Activated T-helper 1 cell treated with anti-CD3 and anti-CD28 coated beads, Interleukin-12 subunit alpha, Interleukin-12 subunit beta, Interleukin-2, Interleukin-4 antibody, amounts not matched to agents 30 ng/mL and 10 ng/mL and 1 ng/mL, durations not matched to agents 14 hours and 24 hours and 36 hours (primary cell): Measurements from ENCODE around the gene ZNF423. TPM values are rescaled to one million over a fixed set of nuclear protein-coding genes. Genes with fewer than 3 reads are reported as not detected.

Source experiments
- DNase-seq: peaks from one replicate; pipeline ENCODE4 v3.0.0; 2021; ENCODE audit warnings: low spot score
- H3K27ac Mint-ChIP-seq: one replicate; pipeline ENCODE4 v1.8.0; 2021; ENCODE audit warnings: mild to moderate bottlenecking, mixed read lengths
- H3K27me3 Mint-ChIP-seq: one replicate; pipeline ENCODE4 v1.8.0; 2022; ENCODE audit warnings: mild to moderate bottlenecking, moderate library complexity, mixed read lengths; ENCODE audit not compliant: insufficient read depth
- H3K36me3 Mint-ChIP-seq: one replicate; pipeline ENCODE4 v1.8.0; 2021; ENCODE audit warnings: low read depth, mixed read lengths
- H3K4me1 Mint-ChIP-seq: one replicate; pipeline ENCODE4 v1.8.0; 2021; ENCODE audit warnings: low read depth, mixed read lengths
- H3K4me3 Mint-ChIP-seq: one replicate; pipeline ENCODE4 v1.8.0; 2021; ENCODE audit warnings: mild to moderate bottlenecking, moderate library complexity, mixed read lengths
- H3K9me3 Mint-ChIP-seq: one replicate; pipeline ENCODE4 v1.8.0; 2021; ENCODE audit warnings: mixed read lengths
- intact Hi-C: fragments of 100-400 bp; cut with micrococcal nuclease; formaldehyde crosslinking; loops from one replicate; pipeline ENCODE4 v1.15.1; 2024
- total RNA-seq: library from RNA; stranded (reverse); gene quantifications from 2 replicates; pipeline ENCODE4 v1.2.3, GENCODE V29; 2022

Gene ZNF423
- total RNA-seq, 1 donor from 2014 or later: not detected

GRCh38 chr16:49631187-49632041, 224.5 kb downstream of the ZNF423 start:
- DNase-seq: no peak
- no peaks in the 10 kb centered on the region for H3K9me3 Mint-ChIP-seq
- intact Hi-C loops: no loop called here
- no peaks in the 10 kb centered on the region for H3K36me3 Mint-ChIP-seq
- no peaks in the 10 kb centered on the region for H3K27me3 Mint-ChIP-seq
- no peak overlapping the region for H3K4me3 Mint-ChIP-seq
- no peaks in the 10 kb centered on the region for H3K4me1 Mint-ChIP-seq
- H3K27ac Mint-ChIP-seq: no peak overlapping the region

DNA sequence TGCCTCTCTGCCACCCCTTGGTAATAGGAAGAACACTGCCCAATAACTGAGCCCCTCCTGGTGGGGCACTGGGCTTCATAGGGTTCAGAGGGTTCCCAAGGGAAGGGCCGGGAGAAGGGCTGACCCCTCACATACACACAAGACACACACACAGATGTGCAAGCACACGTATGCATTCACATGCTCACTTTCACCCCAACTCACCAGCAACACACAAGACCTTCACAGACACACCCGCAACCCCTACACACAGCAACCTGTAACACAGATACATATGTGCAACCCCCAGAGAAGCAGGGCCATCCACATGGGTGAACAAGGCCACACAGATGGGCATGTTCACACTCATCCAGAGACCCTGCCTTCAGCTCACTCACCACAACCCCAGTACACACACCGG, 225.1 kb downstream of the ZNF423 start:
- no peaks in the 10 kb centered on the region for H3K27me3 Mint-ChIP-seq
- H3K4me3 Mint-ChIP-seq: no peak overlapping the region
- DNase-seq: no peak
- intact Hi-C loops: no loop called here
- no peaks in the 10 kb centered on the region for H3K4me1 Mint-ChIP-seq
- H3K27ac Mint-ChIP-seq: no peak overlapping the region
- no peaks in the 10 kb centered on the region for H3K9me3 Mint-ChIP-seq
- no peaks in the 10 kb centered on the region for H3K36me3 Mint-ChIP-seq

DNA sequence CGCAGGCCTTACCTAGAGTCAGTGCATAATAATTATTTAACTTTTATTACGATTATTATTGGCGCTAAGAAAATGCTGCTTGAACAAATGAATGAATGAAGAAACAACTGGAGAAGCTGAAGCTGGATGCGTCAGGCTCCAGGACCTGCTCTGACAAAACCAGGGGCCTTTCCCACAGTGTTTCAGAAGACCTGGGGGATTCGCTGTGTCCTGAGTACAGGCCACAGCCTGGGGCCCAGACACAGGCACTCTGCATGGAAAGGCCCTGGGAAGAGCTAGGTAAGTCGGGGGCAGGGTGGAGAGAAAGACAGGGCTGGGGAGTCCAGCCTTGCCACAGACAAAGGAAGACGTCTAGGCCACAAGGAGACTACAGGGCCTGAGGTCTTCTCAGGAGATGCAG, 226.1 kb downstream of the ZNF423 start:
- H3K4me3 Mint-ChIP-seq: no peak overlapping the region
- no peaks in the 10 kb centered on the region for H3K9me3 Mint-ChIP-seq
- no peak for DNase-seq
- H3K4me1 Mint-ChIP-seq: no peaks in the 10 kb centered on the region
- intact Hi-C loops: no loop called here
- no peaks in the 10 kb centered on the region for H3K27me3 Mint-ChIP-seq
- H3K36me3 Mint-ChIP-seq: no peaks in the 10 kb centered on the region
- H3K27ac Mint-ChIP-seq: no peak overlapping the region

DNA sequence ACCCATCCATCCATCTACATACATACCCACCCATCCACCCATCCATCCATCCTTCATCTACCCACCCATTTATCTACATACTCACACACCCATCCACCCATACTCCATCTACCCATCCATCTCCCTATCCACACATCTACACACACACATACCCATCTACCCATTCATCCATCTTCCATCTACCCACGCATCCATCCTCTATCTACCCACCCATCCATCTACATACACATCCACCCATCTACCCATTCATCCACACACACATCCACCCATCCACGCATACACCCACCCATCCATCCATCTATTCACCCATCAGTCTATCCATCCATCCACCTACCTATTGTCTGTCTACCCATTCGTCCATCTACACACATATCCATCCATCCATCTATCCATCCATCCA, 227.8 kb downstream of the ZNF423 start:
- DNase-seq: no peak
- H3K36me3 Mint-ChIP-seq: no peaks in the 10 kb centered on the region
- H3K4me3 Mint-ChIP-seq: no peak overlapping the region
- intact Hi-C loops: no loop called here
- no peak overlapping the region for H3K27ac Mint-ChIP-seq
- H3K27me3 Mint-ChIP-seq: no peaks in the 10 kb centered on the region
- H3K9me3 Mint-ChIP-seq: no peaks in the 10 kb centered on the region
- H3K4me1 Mint-ChIP-seq: no peaks in the 10 kb centered on the region

GRCh38 chr16:49625311-49626065, 230.4 kb downstream of the ZNF423 start:
- no peaks in the 10 kb centered on the region for H3K36me3 Mint-ChIP-seq
- H3K9me3 Mint-ChIP-seq: no peaks in the 10 kb centered on the region
- intact Hi-C loops: no loop called here
- no peaks in the 10 kb centered on the region for H3K4me1 Mint-ChIP-seq
- H3K27me3 Mint-ChIP-seq: no peaks in the 10 kb centered on the region
- no peak for DNase-seq
- no peak overlapping the region for H3K27ac Mint-ChIP-seq
- no peak overlapping the region for H3K4me3 Mint-ChIP-seq

DNA sequence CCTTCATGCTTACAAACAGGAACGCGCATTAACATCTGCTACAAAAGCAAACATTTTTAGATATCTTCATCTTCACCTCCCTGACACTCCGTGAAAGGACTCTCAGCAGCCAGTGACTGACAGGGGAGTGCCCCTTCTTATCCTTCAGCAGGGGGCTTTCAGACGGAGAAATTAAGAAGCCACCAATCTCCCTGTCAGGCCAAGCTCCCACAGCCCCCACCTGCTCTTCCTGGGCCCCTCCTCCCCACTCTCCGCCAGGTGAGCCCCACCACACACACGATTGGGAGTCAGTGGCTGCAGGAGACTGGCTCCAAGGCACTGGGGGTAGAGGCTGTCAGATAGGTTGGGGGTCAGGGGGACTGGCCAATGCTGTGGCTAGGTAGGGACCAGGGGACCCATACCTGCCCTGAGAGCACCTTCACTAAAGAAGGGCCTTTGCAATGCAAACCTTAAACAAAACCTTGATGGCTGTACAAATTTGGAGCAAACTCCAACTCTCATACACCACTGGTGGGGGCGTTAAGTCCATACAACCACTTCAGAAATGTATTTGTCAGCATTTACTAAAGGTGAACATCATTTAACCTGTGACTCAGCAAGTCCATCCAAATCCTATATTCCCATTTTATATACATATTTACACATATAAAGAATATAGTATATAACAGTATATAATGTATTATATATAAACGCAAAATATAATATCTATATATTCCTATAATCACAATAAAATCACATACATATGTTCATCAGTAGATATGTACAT, 232.2 kb downstream of the ZNF423 start:
- Mint-ChIP-seq H3K4me1 (no peaks in the 10 kb centered on the region), H3K27me3 (no peaks in the 10 kb centered on the region), H3K27ac (no peak overlapping the region), H3K9me3 (no peaks in the 10 kb centered on the region), H3K4me3 (no peak overlapping the region), H3K36me3 (no peaks in the 10 kb centered on the region)
- DNase-seq: no peak
- intact Hi-C loops: no loop called here

DNA sequence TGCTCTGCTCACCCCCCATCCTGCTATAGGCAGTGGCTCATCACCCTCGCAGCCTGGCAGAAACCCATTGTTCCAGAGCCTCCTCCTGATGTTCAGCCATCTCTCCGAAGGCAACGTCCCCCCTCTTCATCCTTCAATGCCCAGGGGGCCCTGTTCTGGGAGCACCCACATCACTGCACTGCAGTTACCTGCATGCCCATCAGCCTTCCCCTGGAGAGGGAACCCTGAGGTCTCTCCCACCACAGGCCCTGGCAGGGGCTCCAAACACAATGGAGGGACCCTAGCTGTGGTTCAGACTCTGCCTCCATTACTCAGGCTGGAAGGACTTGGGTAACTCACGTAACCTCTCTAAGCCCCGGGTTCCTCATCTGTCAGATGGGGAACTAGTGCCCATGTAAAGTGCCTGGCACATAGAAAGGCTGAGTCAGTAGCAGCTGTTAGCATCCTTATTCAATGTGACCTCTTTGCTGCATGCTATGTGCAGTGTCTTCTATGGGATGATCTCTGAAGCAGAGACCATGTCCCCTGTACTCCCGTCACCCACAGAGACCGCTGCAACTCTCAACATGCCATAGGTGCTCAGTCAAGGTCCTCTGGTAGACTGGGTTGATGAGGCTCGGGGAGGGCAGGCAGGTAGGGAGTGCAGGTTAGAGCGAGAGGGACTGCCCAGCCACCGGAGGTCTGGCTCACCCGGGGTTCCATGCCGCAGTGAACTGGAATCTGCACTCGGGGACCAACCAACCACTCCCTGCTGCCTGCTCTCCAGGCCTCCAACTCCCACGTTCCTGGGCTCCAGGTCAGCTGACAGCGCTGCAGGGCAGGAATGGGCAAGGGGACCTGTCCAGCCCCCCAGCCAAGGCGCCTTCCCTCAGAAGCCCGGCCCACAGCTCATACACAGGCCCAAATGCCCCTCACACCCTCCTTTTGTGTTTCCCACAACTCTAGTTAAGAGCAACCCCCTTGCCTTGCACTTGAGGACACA, 233.2 kb downstream of the ZNF423 start:
- no peak overlapping the region for H3K27ac Mint-ChIP-seq
- H3K4me3 Mint-ChIP-seq: no peak overlapping the region
- H3K9me3 Mint-ChIP-seq: no peaks in the 10 kb centered on the region
- H3K4me1 Mint-ChIP-seq: no peaks in the 10 kb centered on the region
- intact Hi-C loops: no loop called here
- H3K36me3 Mint-ChIP-seq: no peaks in the 10 kb centered on the region
- no peak for DNase-seq
- H3K27me3 Mint-ChIP-seq: no peaks in the 10 kb centered on the region

- intact Hi-C loops: no loop called here
- no peaks in the 10 kb centered on the region for H3K4me1 Mint-ChIP-seq
- no peaks in the 10 kb centered on the region for H3K36me3 Mint-ChIP-seq
- no peaks in the 10 kb centered on the region for H3K27me3 Mint-ChIP-seq
- H3K9me3 Mint-ChIP-seq: no peaks in the 10 kb centered on the region
- DNase-seq: no peak
- no peak overlapping the region for H3K4me3 Mint-ChIP-seq
- no peak overlapping the region for H3K27ac Mint-ChIP-seq
Measured at GRCh38 chr16:49622084-49622390, 233.9 kb downstream of the ZNF423 start.

- Mint-ChIP-seq H3K4me1 (no peaks in the 10 kb centered on the region), H3K36me3 (no peaks in the 10 kb centered on the region), H3K9me3 (no peaks in the 10 kb centered on the region), H3K4me3 (no peak overlapping the region), H3K27me3 (no peaks in the 10 kb centered on the region), H3K27ac (no peak overlapping the region)
- intact Hi-C loops: no loop called here
- no peak for DNase-seq
Measured at GRCh38 chr16:49621241-49622083, 234.4 kb downstream of the ZNF423 start.

- Mint-ChIP-seq H3K4me1 (no peaks in the 10 kb centered on the region), H3K36me3 (no peaks in the 10 kb centered on the region), H3K9me3 (no peaks in the 10 kb centered on the region), H3K27ac (no peak overlapping the region), H3K27me3 (no peaks in the 10 kb centered on the region), H3K4me3 (no peak overlapping the region)
- DNase-seq: no peak
- intact Hi-C loops: no loop called here
Measured at GRCh38 chr16:49620869-49621240, 235.1 kb downstream of the ZNF423 start.

DNA sequence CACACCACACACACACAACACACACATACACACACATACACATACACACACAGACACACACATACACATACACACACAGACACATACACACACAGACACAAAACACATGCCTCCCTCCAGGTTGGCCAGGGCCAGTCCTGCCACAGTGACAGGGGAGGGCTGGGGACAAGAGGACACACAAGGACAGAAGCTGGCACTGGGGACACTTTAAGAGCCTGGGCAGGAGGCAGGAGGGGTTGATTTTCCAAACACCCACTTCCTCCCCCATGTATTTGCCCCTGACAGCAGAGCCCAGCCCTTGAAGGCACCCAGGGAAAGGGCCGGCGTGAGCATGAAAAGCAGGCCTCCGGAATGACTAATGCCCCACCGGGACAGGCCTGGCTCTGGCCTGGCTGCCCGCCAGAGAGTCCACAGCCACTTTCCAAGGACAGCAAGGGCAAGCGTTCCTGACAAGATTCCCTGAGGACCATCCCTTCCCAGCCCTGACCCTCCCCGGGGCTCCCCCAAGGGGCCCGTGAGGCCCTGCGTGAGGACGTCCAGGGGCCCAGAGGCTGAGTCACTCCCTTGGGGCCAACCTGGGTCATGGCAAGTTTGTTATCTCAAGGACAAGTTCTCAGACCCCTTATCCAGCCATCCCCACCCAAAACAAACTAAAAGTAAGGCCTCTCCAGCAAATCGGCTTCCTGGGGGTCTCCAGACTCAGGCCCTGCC, 235.6 kb downstream of the ZNF423 start:
- Mint-ChIP-seq H3K36me3 (no peaks in the 10 kb centered on the region), H3K4me3 (no peak overlapping the region), H3K9me3 (no peaks in the 10 kb centered on the region), H3K27me3 (no peaks in the 10 kb centered on the region), H3K4me1 (no peaks in the 10 kb centered on the region), H3K27ac (no peak overlapping the region)
- intact Hi-C loops: no loop called here
- no peak for DNase-seq
